Upper lobe of left lung (tissue), 6 donors: ENCODE measurements around the gene GALR1. TPM values are rescaled to one million over a fixed set of nuclear protein-coding genes. Genes with fewer than 3 reads are reported as not detected.
A peak's percentile ranks its signal among the peaks of the same experiment; 100 is the strongest.
"Not testable (repeated sequence)": the region's sequence is repeated elsewhere in the genome, so short reads cannot be mapped to it uniquely, and the experiment has no call there.

Experiments used
- ATAC-seq, 2 donors: fragments of 200-7000 bp; cut with Tn5 transposase; one replicate each; pipeline ENCODE4 v1.9.1; 2022; ENCODE audit warnings: mild to moderate bottlenecking in 2 of 2, moderate library complexity in 2 of 2; ENCODE audit not compliant: low FRiP score in 2 of 2
- DNase-seq, 2 donors: peaks; one replicate each; pipeline ENCODE4 v3.0.0-alpha.2; 2019 to 2020
- H3K27ac ChIP-seq, 4 donors: fragments of 200-600 bp; sonication (generic); one replicate each; pipeline ENCODE4 v1.5.1; 2016 to 2019
- H3K27me3 ChIP-seq, 4 donors: fragments of 200-600 bp; sonication (generic); one replicate each; pipeline ENCODE4 v1.5.1; 2017 to 2019
- H3K36me3 ChIP-seq, 4 donors: fragments of 200-600 bp; sonication (generic); one replicate each; pipeline ENCODE4 v1.5.1; 2016 to 2019
- H3K4me1 ChIP-seq, 4 donors: fragments of 200-600 bp; sonication (generic); one replicate each; pipeline ENCODE4 v1.5.1; 2018 to 2019
- H3K4me3 ChIP-seq, 4 donors: fragments of 200-600 bp; sonication (generic); one replicate each; pipeline ENCODE4 v1.5.1; 2017 to 2019; ENCODE audit warnings: mild to moderate bottlenecking in 2 of 4, moderate library complexity in 1 of 4
- H3K9me3 ChIP-seq, 4 donors: fragments of 200-600 bp; sonication (generic); one replicate each; pipeline ENCODE4 v1.5.1; 2018 to 2019
- EP300 ChIP-seq, 4 donors: sonication (generic); formaldehyde crosslinking; IDR thresholded peaks; one replicate each; pipeline ENCODE4 v1.5.1; 2017; ENCODE audit warnings: antibody characterized with exemption in 4 of 4, control low read depth in 2 of 4
- POLR2A ChIP-seq, 4 donors: fragments of 450-650 bp; IDR thresholded peaks; one replicate each; pipeline ENCODE4 v1.5.1; 2016 to 2017; ENCODE audit warnings: antibody characterized with exemption in 4 of 4, mild to moderate bottlenecking in 2 of 4
- POLR2AphosphoS5 ChIP-seq, 2 donors: sonication (generic); formaldehyde crosslinking; IDR thresholded peaks; one replicate each; pipeline ENCODE4 v1.5.1; 2017; ENCODE audit warnings: antibody characterized with exemption in 2 of 2
- WGBS, 2 donors: methylation state at CpG; one replicate each; pipeline ENCODE4 v1.1.5; 2017 to 2018; 5-methylcytosine and 5-hydroxymethylcytosine counted together
- total RNA-seq, 6 donors: library from RNA; depleted of rRNA in 4 of 6; stranded (reverse); fragments of >200 nt in 4 of 6; gene quantifications; one replicate each; pipeline versions ENCODE4 v1.1.0 to v1.2.1, GENCODE V29; 2016 to 2021
- TF ChIP-seq, protein P1 (sequence below), 6 experiments: fragments of 450-650 bp in 4 of 6; fragments of 200-600 bp in 2 of 6; sonication (generic) in 2 of 6; IDR thresholded peaks; one replicate each; pipeline ENCODE4 v1.5.1; 2016 to 2019; ENCODE audit warnings: antibody characterized with exemption in 6 of 6
- donor health status: DM: no; HTN: no; CAD: no; lungs with moderate emphysema.
- donor health status: DM: no; HTN: yes; CAD: no; lungs with severe emphysema.

GALR1 gene
- total RNA-seq, 6 donors from 2014 or later: not detected

DNA sequence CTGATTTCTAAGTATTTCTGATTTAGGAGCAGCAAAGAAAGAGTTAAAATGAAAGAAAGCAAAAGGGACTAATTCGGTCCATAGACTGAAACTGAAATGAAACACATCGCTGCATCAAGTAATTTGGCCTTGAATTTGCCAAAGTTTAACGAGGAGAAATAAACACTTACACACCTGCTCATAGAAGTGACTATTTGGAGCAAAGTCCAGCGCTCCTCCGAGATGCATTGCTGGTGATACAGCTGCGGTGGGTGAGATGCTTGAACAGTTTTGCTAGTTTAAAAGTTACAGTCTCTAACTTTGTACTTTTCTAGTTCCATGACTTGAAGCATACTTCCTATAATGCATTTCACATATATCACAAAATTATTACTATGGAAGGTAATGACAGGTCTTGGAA is 18.3 kb downstream of the GALR1 start:
- Histone ChIP-seq H3K4me3 (no peak overlapping the region), H3K4me1 (no peaks in the 10 kb centered on the region), H3K9me3 (peaks cover 0 to 3% (median 0%) of the 10 kb centered on the region in 4 donors), H3K27ac (no peak overlapping the region), H3K36me3 (no peaks in the 10 kb centered on the region), H3K27me3 (no peaks in the 10 kb centered on the region)
- DNase-seq (no peak), ATAC-seq (no peak)
- WGBS, 2 donors: 75 to 83% methylated on average over 6 of the region's 6 CpGs
- TF ChIP-seq, protein P1, sequence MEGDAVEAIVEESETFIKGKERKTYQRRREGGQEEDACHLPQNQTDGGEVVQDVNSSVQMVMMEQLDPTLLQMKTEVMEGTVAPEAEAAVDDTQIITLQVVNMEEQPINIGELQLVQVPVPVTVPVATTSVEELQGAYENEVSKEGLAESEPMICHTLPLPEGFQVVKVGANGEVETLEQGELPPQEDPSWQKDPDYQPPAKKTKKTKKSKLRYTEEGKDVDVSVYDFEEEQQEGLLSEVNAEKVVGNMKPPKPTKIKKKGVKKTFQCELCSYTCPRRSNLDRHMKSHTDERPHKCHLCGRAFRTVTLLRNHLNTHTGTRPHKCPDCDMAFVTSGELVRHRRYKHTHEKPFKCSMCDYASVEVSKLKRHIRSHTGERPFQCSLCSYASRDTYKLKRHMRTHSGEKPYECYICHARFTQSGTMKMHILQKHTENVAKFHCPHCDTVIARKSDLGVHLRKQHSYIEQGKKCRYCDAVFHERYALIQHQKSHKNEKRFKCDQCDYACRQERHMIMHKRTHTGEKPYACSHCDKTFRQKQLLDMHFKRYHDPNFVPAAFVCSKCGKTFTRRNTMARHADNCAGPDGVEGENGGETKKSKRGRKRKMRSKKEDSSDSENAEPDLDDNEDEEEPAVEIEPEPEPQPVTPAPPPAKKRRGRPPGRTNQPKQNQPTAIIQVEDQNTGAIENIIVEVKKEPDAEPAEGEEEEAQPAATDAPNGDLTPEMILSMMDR (IDR thresholded peaks at IDR 0.05): no peak
- TF ChIP-seq POLR2AphosphoS5 (IDR thresholded peaks at IDR 0.05): no peak

DNA sequence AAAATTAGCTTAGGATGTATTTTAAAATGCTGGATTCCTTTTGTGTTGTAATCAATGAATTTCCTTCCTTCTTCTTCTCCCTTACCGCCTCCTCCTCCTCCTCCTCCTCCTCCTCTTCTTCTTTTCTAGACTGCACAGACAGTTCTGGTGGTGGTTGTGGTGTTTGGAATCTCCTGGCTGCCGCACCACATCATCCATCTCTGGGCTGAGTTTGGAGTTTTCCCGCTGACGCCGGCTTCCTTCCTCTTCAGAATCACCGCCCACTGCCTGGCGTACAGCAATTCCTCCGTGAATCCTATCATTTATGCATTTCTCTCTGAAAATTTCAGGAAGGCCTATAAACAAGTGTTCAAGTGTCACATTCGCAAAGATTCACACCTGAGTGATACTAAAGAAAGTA is 18.8 kb downstream of the GALR1 start:
- H3K27me3 ChIP-seq: no peaks in the 10 kb centered on the region
- TF ChIP-seq, protein P1 (IDR thresholded peaks at IDR 0.05): no peak
- no peak for TF ChIP-seq POLR2A (IDR thresholded peaks at IDR 0.05)
- TF ChIP-seq EP300 (IDR thresholded peaks at IDR 0.05): no peak
- TF ChIP-seq POLR2AphosphoS5 (IDR thresholded peaks at IDR 0.05): no peak
- H3K4me1 ChIP-seq: no peaks in the 10 kb centered on the region
- DNase-seq (no peak), ATAC-seq (no peak)
- peaks cover 0 to 3% (median 0%) of the 10 kb centered on the region in 4 donors for H3K9me3 ChIP-seq
- no peak overlapping the region for H3K4me3 ChIP-seq
- H3K36me3 ChIP-seq: no peaks in the 10 kb centered on the region
- WGBS, 2 donors: 70 to 71% methylated on average over 9 of the region's 9 CpGs
- no peak overlapping the region for H3K27ac ChIP-seq

DNA sequence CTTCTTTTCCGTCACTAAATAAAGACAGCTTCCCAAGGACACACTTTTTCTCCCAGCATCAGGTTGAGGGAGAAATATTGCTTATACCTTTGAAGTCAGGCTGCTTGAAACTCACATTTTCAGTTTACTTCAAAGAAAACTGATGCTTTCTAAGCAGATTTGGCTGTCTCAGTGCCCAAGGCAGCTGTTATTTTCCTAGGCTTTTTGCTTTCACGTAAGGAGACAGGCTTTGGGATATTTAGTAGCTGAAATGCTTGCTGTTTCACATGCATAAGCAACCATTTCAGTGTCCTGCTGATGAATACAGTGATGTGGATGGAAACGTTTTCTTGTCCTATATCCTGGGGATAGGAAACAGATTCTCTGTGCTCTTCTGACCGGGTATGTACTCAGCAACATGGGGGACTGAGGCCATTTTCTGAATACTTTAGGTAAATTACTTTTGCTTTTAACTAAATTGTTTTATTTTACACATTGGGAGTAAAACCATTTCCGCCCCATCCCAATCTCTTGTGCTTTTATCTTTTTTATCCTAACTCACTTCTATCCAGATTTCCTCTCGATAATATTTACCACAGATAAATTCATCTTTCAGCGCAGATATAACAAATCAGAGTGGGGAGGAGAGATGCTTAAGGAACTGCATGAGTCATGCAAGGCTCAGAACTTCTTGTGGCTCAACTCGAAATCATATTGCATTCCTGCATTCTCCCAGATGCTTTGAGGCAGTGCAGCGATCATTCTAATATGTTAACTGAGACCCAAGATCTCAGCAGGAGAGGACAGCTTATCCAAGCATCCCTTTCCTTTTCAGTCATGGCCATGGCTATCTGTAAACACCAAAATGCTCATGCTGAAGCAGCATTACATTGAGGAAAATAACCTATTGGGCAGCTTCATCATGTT is 22.2 kb downstream of the GALR1 start:
- Histone ChIP-seq H3K4me1 (no peaks in the 10 kb centered on the region), H3K36me3 (no peaks in the 10 kb centered on the region), H3K27ac (no peak overlapping the region), H3K4me3 (no peak overlapping the region), H3K9me3 (no peaks in the 10 kb centered on the region), H3K27me3 (no peaks in the 10 kb centered on the region)
- DNase-seq (no peak), ATAC-seq (peak in 1 of 2 donors; percentile 73)
- TF ChIP-seq POLR2AphosphoS5 (IDR thresholded peaks at IDR 0.05) (no peak), POLR2A (IDR thresholded peaks at IDR 0.05) (no peak), EP300 (IDR thresholded peaks at IDR 0.05) (no peak)
- TF ChIP-seq, protein P1 (IDR thresholded peaks at IDR 0.05): no peak
- WGBS, 2 donors: 41 to 50% methylated on average over 9 of the region's 9 CpGs

DNA sequence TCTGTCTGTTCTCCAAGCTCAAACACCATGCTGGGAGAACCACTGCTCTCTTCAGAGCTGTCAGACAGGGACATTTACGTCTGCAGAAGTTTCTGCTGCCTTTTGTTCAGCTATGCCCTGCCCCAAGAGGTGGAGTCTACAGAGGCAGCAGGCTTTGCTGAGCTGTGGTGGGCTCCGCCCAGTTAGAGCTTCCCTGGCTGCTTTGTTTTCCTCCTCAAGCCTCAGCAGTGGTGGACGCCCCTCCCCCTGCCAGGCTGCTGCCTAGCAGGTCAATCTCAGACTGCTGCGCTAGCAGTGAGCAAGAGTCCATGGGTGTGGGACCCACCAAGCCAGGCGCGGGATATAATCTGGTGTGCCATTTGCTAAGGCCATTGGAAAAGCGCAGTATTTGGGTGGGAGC is 41.2 kb downstream of the GALR1 start:
- not testable (repeated sequence) for H3K36me3 ChIP-seq, DNase-seq, H3K27me3 ChIP-seq, H3K4me3 ChIP-seq, H3K9me3 ChIP-seq, ATAC-seq, H3K4me1 ChIP-seq, H3K27ac ChIP-seq
- 55 to 85% methylated on average over 7 of the region's 7 CpGs for WGBS, 2 donors

DNA sequence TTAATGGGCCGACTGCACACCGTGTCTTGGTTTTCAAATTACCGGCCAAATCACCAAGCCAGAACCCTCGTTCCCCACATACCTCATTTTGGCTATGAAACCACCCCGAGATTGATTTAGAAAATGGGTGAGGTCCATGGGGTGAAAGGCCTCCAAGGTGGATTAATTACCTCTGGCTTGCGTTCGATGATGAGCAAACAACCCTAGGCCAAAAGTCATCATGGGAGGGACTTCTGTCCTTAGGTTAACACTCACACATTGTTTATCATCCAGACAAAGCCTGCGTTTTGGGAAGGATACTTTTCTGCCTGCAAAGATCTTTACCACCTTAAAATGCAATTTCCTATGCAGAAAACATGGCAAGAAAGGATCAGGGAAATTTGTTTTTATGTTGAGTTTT is 48.5 kb downstream of the GALR1 start:
- WGBS, 2 donors: 44 to 67% methylated on average over 8 of the region's 8 CpGs
- TF ChIP-seq EP300 (IDR thresholded peaks at IDR 0.05) (no peak), POLR2AphosphoS5 (IDR thresholded peaks at IDR 0.05) (no peak), POLR2A (IDR thresholded peaks at IDR 0.05) (no peak)
- TF ChIP-seq, protein P1 (IDR thresholded peaks at IDR 0.05): no peak
- Histone ChIP-seq H3K27me3 (no peaks in the 10 kb centered on the region), H3K4me1 (no peaks in the 10 kb centered on the region), H3K27ac (no peak overlapping the region), H3K4me3 (no peak overlapping the region), H3K36me3 (no peaks in the 10 kb centered on the region), H3K9me3 (no peaks in the 10 kb centered on the region)
- ATAC-seq: no peak
- no peak for DNase-seq
